ENCODE data around the gene PRDX3.

DNA sequence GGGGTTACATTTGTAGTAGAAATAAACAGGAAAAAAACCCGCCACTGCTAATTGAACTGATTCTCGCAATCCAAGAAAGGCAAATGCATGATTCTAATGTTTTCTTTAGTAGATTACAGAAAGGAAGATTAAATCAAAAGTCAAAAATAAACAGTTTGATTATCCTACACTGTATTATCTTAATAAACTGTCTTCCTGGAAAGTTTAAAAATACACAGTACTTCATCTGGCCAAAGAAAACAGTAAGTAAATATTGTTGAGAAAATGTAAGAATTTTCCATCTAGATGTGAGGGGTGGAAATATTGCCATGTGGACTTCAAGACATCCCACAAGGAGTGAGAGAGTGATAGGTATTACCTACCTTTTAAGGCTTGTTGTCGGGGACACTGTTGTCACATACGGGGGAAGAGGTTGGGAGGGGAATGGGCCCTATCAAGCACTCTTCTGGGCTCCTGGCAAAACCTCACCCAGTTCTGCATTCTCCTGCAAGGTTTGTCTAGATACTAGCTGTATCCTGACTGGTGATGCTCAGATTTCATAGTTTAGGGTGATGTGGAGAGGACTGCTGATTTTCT lies 46.6 kb upstream of the PRDX3 start:
- TF ChIP-seq CTCF (IDR thresholded peaks at IDR 0.05) (no peak), POLR2A (IDR thresholded peaks at IDR 0.05) (no peak)
